ENCODE data around the gene HAPLN3. TPM values are rescaled to one million over a fixed set of nuclear protein-coding genes. Genes with fewer than 3 reads are reported as not detected.
A peak's percentile ranks its signal among the peaks of the same experiment; 100 is the strongest.

Gene HAPLN3
- total RNA-seq, 8 experiments from 2014 or later = 0.16 to 2.6 (median 1.2) TPM

DNA sequence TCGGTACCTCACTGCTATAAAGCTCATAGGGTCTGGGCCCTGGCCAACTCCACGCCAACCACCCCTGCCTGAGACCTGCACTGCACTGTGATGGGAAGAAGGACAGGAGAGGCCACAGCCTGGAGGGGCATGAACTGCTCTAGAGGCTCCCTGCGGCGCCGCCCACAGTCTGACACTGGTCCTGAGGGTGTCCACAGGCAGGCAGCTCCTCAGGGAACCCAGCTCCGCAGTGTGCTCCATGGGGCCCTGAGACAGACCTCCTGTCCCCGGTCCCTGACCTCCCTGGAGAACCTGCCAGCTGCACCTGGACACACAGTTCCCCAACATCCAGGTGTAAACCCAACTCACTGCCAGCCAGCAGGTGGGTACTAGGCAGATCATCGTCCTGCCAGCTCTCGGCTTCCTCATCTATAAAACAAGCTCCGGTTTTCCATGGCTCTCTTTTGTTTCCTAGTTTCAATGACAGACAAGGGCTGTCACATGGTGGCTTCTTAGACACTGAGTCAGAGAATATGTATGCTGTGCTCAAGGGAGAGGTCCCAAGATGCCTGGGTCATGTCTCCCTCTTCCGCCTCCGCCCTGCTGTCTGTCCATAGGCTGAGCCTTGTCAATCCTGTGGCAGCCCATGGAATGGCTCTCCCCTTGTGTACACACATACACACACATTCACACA lies 5.1 kb upstream of the HAPLN3 start:
- Histone ChIP-seq H3K4me1 (replicated peaks in 1 of 2) (peaks cover 3 to 19% of the 10 kb centered on the region in 2 donors), H3K4me3 (no peak overlapping the region), H3K27ac (no peak overlapping the region)
- peak in 7 of 8 experiments; percentile 9 to 77 (median 27) for ATAC-seq (replicated peaks in 6 of 8)
- WGBS, 10 experiments = 60 to 100% (median 78%) methylated on average over 1 to 6 of the region's 12 CpGs; no CpG with 5 or more reads in 4 of the 10 experiments
- in situ Hi-C loops (cut with MboI; ENCODE audit: low pct_unique_long_range_greater_than_20kb in 2 of 9, low sequenced_read_pairs in 9 of 9, unreplicated experiment in 9 of 9) = loop anchor here in 3 of 9 experiments (10.0 to 25.0 kb wide), 3 partner anchors 112 to 287 kb away; no protein-coding TSS in a partner anchor

DNA sequence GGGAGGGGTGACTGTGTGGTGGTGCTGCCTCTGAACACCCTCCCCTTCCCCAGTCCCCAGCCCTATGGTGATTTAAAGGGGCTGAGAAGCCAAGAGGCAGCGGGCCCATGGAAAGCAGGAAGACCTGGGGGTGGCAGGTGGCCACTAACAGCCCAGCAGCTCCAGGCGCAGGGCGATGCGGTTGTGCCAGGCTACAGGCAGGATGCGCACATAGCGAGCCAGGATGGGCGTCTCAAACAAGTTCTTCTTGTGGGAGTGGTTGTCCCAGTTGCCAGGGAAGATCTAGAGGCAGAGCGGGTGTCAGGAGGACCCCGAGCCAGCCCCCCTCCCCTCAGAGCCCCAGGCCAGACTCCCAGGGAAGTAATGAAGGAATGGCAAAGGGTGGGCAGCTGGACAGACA lies 3.9 kb upstream of the HAPLN3 start:
- Histone ChIP-seq H3K4me1 (replicated peaks in 1 of 2) (peaks cover 3 to 14% of the 10 kb centered on the region in 2 donors), H3K4me3 (no peak overlapping the region), H3K27ac (no peak overlapping the region)
- in situ Hi-C loops (cut with MboI; ENCODE audit: low pct_unique_long_range_greater_than_20kb in 2 of 9, low sequenced_read_pairs in 9 of 9, unreplicated experiment in 9 of 9) = no loop called here
- no peak for ATAC-seq (replicated peaks in 6 of 8)
- WGBS, 10 experiments = 92% methylated on average over 5 of the region's 9 CpGs; no CpG with 5 or more reads in 9 of the 10 experiments

DNA sequence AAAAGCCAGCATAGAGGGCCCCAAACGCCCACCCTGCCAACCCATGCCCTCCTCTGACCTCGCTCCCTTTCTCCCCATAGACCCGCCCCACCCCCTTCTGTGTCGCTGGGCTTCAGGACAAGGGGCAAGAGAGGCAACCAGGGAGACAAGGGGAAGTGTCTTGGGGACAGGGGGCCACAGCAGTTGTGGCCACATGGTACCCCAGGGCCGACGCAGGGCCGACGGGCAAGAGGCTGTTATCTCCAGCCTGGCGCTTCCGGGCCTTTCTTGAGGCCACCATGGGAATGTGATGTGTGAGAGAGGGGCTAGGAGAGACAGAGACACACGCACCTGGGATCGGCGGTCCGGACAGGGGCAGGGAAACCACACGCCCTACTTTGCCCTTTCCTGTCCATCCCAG lies 3.4 kb upstream of the HAPLN3 start:
- Histone ChIP-seq H3K4me1 (replicated peaks in 1 of 2) (peaks cover 3 to 14% of the 10 kb centered on the region in 2 donors), H3K4me3 (no peak overlapping the region), H3K27ac (no peak overlapping the region)
- WGBS, 10 experiments = 80 to 100% (median 100%) methylated on average over 1 of the region's 15 CpGs; no CpG with 5 or more reads in 6 of the 10 experiments
- no peak for ATAC-seq (replicated peaks in 6 of 8)
- in situ Hi-C loops (cut with MboI; ENCODE audit: low pct_unique_long_range_greater_than_20kb in 2 of 9, low sequenced_read_pairs in 9 of 9, unreplicated experiment in 9 of 9) = no loop called here

DNA sequence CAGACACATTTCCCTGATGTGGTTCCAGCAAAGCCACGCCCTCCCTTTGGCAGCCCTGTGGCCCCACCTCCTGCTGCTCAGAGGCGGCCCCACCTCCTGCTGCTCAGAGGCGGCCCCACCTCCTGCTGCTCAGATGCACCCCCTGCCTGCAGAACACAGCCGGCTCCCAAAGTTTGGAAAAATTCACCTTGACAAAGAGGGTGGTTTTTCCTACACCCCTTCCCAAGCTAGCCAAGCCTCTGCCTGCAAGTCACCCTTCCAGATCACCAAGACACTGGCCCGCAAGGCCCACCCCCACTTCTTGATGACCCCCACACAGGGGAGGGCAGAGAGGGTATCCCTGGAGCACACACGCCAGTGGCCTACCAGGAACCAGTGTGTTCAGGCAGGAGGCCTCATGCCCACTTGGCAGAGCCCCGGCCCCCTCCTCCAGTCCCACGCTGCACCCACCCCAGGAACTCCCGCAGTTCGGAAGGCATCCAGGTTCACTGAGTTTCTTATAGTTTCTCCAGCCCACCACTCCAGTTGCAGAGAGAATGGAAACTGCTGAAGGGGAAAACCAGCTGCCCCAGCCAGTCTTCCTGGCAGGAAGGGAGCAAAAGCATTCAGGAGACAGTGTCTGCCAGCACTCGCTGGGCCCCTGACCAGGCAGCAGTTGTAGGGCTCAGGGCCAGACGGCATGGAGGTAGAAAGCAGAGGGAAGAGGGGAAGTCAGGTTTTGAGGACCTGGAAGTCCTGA lies 2.3 kb upstream of the HAPLN3 start:
- H3K27ac ChIP-seq = no peak overlapping the region
- in situ Hi-C loops (cut with MboI; ENCODE audit: low pct_unique_long_range_greater_than_20kb in 2 of 9, low sequenced_read_pairs in 9 of 9, unreplicated experiment in 9 of 9) = no loop called here
- peak; percentile 74 to 98 (median 96) for ATAC-seq (replicated peaks in 6 of 8)
- H3K4me3 ChIP-seq = no peak overlapping the region
- WGBS, 10 experiments = 0 to 100% (median 79%) methylated on average over 1 to 3 of the region's 12 CpGs; no CpG with 5 or more reads in 5 of the 10 experiments
- peaks cover 3 to 14% of the 10 kb centered on the region in 2 donors for H3K4me1 ChIP-seq (replicated peaks in 1 of 2)

DNA sequence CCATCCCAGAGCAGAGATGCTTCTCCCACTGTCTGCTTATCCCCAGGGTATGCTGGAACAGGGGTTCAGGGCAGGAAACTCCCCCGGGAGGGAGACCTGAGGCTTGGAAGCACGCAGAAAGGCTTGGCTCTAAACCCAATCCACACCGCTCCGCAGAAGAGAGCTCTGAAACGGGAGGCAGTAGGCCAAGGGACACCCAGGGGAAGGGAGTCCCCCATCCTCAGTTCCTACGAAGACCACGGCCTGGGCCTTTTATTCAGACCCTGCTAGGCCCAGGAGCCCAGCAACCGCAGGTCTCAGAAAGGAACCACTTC lies 1.8 kb upstream of the HAPLN3 start:
- no peak for ATAC-seq (replicated peaks in 6 of 8)
- H3K4me1 ChIP-seq (replicated peaks in 1 of 2) = peaks cover 3 to 14% of the 10 kb centered on the region in 2 donors
- no peak overlapping the region for H3K4me3 ChIP-seq
- H3K27ac ChIP-seq = no peak overlapping the region
- 6 to 65% methylated on average over 3 to 6 of the region's 8 CpGs; no CpG with 5 or more reads in 8 of the 10 experiments for WGBS, 10 experiments
- in situ Hi-C loops (cut with MboI; ENCODE audit: low pct_unique_long_range_greater_than_20kb in 2 of 9, low sequenced_read_pairs in 9 of 9, unreplicated experiment in 9 of 9) = no loop called here

DNA sequence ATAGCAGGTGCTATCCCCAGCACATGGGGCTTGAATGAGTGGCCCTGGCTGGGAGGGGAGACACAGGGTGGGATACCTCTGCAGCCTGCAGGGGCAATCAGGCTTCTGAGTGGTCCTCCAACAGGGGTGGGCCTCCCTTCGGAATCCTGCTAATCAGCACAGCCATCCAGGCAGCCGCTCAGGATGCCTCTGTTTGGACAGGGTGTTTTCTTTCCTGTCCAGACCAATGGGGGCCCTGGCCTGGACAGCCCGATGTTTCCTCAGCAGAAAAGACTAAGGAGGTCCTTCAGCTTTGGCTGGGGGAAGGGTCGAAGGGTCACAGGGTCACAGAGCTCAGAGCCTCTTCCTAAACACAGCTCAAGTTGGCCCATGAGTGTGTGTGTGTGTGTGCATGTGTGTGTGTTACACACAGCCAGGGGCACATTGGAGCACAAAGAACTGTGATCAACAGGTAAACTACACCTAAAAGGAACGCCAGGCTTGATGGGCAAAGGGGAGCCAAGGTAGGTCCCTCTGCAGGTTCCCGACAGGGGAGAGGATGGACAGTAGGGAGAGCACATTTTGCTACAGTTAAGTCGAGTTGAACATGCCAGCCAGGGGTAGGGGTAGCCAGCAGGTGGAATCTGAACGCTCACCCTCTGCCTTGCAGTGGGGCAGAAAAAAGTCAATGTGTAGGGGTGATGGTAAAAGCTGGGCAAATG lies 1.1 kb upstream of the HAPLN3 start:
- peaks cover 3 to 14% of the 10 kb centered on the region in 2 donors for H3K4me1 ChIP-seq (replicated peaks in 1 of 2)
- 83% methylated on average over 3 of the region's 8 CpGs; no CpG with 5 or more reads in 8 of the 10 experiments for WGBS, 10 experiments
- no peak for ATAC-seq (replicated peaks in 6 of 8)
- in situ Hi-C loops (cut with MboI; ENCODE audit: low pct_unique_long_range_greater_than_20kb in 2 of 9, low sequenced_read_pairs in 9 of 9, unreplicated experiment in 9 of 9) = no loop called here
- no peak overlapping the region for H3K27ac ChIP-seq
- no peak overlapping the region for H3K4me3 ChIP-seq

DNA sequence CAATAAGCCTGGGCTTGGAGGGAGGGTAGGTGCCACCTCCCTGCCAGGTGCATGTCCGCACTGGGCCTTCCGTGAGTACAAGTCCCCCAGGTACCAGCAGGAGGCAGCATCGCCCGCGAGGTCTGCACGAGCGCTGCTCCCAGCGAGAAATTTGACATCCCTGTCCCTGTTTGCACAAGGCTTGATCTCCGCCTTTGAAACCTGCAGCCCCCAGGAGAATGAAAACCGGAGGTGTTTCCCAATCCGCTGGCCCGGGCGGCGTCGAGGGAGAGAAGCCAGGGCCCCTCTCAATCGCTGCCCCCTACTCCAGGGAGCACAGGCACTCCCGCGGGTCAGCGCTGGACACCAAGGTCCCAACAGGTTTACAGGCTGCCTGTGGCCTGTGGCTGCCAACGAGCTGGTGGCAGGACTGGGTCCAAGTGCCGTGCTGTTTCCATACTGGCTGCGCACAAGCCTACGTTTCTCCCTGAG lies 961 bp downstream of the HAPLN3 start:
- peak in 3 of 8 experiments; percentile 8 to 13 (median 12) for ATAC-seq (replicated peaks in 6 of 8)
- H3K4me3 ChIP-seq = peak overlapping the region in 1 of 5 donors; percentile 16
- in situ Hi-C loops (cut with MboI; ENCODE audit: low pct_unique_long_range_greater_than_20kb in 2 of 9, low sequenced_read_pairs in 9 of 9, unreplicated experiment in 9 of 9) = no loop called here
- no peak overlapping the region for H3K27ac ChIP-seq
- H3K4me1 ChIP-seq (replicated peaks in 1 of 2) = peaks cover 3 to 14% of the 10 kb centered on the region in 2 donors
- WGBS, 10 experiments = 0 to 48% (median 12%) methylated on average over 1 to 11 of the region's 23 CpGs; no CpG with 5 or more reads in 5 of the 10 experiments

DNA sequence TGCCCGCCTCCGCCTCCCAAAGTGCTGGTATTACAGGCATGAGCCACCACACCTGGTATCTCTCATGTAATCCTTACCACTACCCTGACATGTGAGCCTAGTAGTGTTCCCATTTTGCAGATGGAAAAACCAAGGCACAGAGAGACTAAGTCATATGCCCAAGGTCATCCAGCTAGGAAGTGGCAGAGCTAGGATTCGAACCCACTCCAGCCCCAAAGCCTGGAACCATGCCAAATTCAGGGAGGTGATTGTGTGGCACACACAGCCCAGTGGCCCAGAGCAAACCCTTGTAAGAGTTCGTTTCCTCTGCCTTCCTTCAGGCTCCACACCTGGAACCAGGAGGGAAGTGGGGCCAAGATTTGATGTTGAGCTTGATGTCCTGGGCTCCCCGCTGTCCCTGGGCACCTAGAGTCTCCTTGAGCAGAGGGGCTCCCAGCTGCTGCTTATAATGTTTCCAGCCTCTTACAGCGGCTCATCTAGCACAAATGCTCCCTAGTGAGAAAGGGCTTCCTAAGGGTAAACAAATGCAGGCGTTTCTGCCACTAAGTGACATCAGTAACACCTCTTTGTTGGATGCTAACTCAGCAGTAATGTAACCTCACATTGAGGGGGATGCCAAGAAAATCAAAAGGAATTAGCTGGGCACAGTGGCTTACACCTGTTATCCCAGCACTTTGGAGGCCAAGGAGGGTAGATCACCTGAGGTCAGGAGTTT lies 3.6 kb downstream of the HAPLN3 start:
- no peak for ATAC-seq (replicated peaks in 6 of 8)
- in situ Hi-C loops (cut with MboI; ENCODE audit: low pct_unique_long_range_greater_than_20kb in 2 of 9, low sequenced_read_pairs in 9 of 9, unreplicated experiment in 9 of 9) = no loop called here
- Histone ChIP-seq H3K27ac (no peak overlapping the region), H3K4me3 (no peak overlapping the region), H3K4me1 (replicated peaks in 1 of 2) (peaks cover 0 to 5% of the 10 kb centered on the region in 2 donors)
- 17 to 100% (median 62%) methylated on average over 1 to 5 of the region's 7 CpGs; no CpG with 5 or more reads in 1 of the 10 experiments for WGBS, 10 experiments

DNA sequence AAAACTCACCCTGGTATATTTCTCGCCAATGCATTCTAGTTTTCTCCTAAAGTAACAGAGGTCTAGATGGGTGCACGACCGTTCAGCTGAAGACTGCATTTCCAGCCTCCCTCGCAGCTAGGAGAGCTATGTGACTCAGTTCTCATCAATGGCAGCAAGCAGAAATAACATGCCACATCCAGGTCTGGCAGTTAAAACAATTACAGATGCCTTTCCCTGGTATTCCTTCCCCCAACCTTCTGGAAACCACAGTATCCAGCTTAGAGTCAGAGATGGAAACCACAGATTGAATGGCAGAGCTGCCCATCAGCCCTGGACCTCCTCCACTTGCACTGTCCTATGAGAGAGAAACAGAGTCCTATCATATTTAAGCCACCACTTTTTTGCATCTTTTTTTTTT lies 4.8 kb downstream of the HAPLN3 start:
- WGBS, 10 experiments = 60 to 100% (median 79%) methylated on average over 1 to 4 of the region's 4 CpGs; no CpG with 5 or more reads in 4 of the 10 experiments
- in situ Hi-C loops (cut with MboI; ENCODE audit: low pct_unique_long_range_greater_than_20kb in 2 of 9, low sequenced_read_pairs in 9 of 9, unreplicated experiment in 9 of 9) = no loop called here
- Histone ChIP-seq H3K27ac (no peak overlapping the region), H3K4me1 (replicated peaks in 1 of 2) (no peaks in the 10 kb centered on the region), H3K4me3 (no peak overlapping the region)
- no peak for ATAC-seq (replicated peaks in 6 of 8)

DNA sequence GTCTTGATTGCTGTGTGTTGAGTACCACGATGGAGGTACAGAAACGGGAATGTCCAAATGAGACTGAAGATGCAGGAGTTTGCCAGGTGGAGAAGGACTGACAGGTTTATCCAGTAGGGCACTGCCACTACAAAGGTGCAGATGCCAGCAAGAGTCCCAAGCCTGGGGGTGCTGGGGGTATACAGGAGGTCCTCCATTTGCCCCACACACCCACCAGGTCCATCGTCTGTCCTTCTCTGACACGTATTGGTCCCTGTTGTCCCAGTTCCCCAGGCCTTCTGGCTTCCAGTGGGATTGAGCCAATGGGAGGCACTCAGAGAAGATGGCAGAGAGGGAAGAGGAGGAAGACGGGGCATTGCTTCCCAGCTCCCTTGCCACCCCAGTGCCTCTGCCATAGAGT lies 6.6 kb downstream of the HAPLN3 start:
- ATAC-seq (replicated peaks in 6 of 8) = no peak
- 32 to 100% (median 90%) methylated on average over 1 to 2 of the region's 5 CpGs; no CpG with 5 or more reads in 5 of the 10 experiments for WGBS, 10 experiments
- Histone ChIP-seq H3K27ac (no peak overlapping the region), H3K4me1 (replicated peaks in 1 of 2) (no peaks in the 10 kb centered on the region), H3K4me3 (no peak overlapping the region)
- in situ Hi-C loops (cut with MboI; ENCODE audit: low pct_unique_long_range_greater_than_20kb in 2 of 9, low sequenced_read_pairs in 9 of 9, unreplicated experiment in 9 of 9) = no loop called here

DNA sequence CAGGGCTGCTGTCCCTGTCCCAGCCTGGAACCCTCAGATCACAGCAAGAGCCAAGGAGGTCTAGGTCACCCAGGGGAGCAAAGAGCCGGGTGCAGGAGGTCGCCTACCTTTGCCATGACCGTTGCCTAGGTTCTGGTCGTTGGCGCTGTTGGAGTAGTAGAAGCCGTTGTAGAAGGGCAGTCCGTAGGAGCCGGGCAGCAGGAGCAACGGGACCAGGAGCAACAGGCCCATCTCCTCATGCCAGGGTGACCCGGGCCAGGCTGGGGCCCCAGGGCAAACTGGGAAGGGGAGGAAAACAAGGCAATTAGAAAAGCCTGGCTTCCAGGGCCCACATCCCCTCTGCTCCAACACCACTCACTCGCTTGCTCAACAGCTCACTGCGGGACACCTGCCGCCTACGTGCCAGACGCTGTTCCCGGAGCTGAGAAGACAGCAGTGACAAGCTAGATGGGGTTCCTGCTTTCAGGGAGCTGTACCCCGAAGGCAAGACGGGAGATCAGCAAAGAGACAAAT lies 8.2 kb downstream of the HAPLN3 start:
- Histone ChIP-seq H3K4me3 (no peak overlapping the region), H3K4me1 (replicated peaks in 1 of 2) (peaks cover under 1 to 1% of the 10 kb centered on the region in 2 donors), H3K27ac (no peak overlapping the region)
- WGBS, 10 experiments = 81 to 97% (median 88%) methylated on average over 2 to 9 of the region's 18 CpGs; no CpG with 5 or more reads in 6 of the 10 experiments
- in situ Hi-C loops (cut with MboI; ENCODE audit: low pct_unique_long_range_greater_than_20kb in 2 of 9, low sequenced_read_pairs in 9 of 9, unreplicated experiment in 9 of 9) = no loop called here
- no peak for ATAC-seq (replicated peaks in 6 of 8)

DNA sequence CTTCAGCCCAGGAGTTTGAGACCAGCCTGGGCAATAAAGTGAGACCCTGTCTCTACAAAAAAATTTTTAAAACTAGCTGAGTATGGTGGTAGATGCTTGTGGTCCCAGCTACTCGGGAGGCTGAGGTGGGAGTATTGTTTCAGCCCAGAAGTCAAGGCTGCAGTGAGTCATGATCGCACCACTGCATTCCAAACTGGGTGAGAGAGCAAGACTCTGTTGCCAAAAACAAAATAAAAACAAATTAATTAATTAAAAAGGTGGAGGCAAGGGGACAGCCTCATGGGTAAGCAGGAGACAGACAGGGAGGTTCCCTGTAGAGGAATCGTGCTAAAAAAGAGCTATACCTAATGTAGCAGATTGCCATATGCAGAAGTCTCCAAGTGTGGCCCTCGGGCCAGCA lies 12.6 kb downstream of the HAPLN3 start:
- Histone ChIP-seq H3K4me1 (replicated peaks in 1 of 2) (peaks cover 4 to 9% of the 10 kb centered on the region in 2 donors), H3K4me3 (no peak overlapping the region), H3K27ac (no peak overlapping the region)
- 0 to 100% (median 70%) methylated on average over 1 to 3 of the region's 4 CpGs; no CpG with 5 or more reads in 2 of the 10 experiments for WGBS, 10 experiments
- in situ Hi-C loops (cut with MboI; ENCODE audit: low pct_unique_long_range_greater_than_20kb in 2 of 9, low sequenced_read_pairs in 9 of 9, unreplicated experiment in 9 of 9) = no loop called here
- ATAC-seq (replicated peaks in 6 of 8) = peak in 1 of 8 experiments; percentile 60
